Chondrocyte (in vitro differentiated cells): ENCODE data around the gene FAM20A. TPM values are rescaled to one million over a fixed set of nuclear protein-coding genes. Genes with fewer than 3 reads are reported as not detected.

Source experiments
- DNase-seq: peaks from one replicate; pipeline ENCODE4 v3.0.0; 2021; ENCODE audit warnings: mixed read lengths, low spot score
- H3K27ac Mint-ChIP-seq: one replicate; pipeline ENCODE4 v1.8.0; 2021; ENCODE audit warnings: mild to moderate bottlenecking, moderate library complexity, mixed read lengths; ENCODE audit not compliant: unreplicated experiment
- H3K27me3 Mint-ChIP-seq: 2 replicates; pipeline ENCODE4 v1.8.0; 2021; ENCODE audit warnings: low read depth, mixed read lengths
- H3K36me3 Mint-ChIP-seq: 2 replicates; pipeline ENCODE4 v1.8.0; 2021; ENCODE audit warnings: low read depth, mixed read lengths
- H3K4me1 Mint-ChIP-seq: 2 replicates; pipeline ENCODE4 v1.8.0; 2021; ENCODE audit warnings: low read depth, mild to moderate bottlenecking, mixed read lengths
- H3K4me3 Mint-ChIP-seq: one replicate; pipeline ENCODE4 v1.8.0; 2021; ENCODE audit warnings: mild to moderate bottlenecking, moderate library complexity, mixed read lengths; ENCODE audit not compliant: unreplicated experiment
- H3K9me3 Mint-ChIP-seq: 2 replicates; pipeline ENCODE4 v1.8.0; 2021; ENCODE audit warnings: low read depth, mixed read lengths
- total RNA-seq: library from RNA; stranded (reverse); gene quantifications from 3 replicates; pipeline ENCODE4 v1.2.1, GENCODE V29; 2021
- TF ChIP-seq, protein P1 (sequence below): fragments of 200-600 bp; sonication (generic); IDR thresholded peaks from 2 replicates; pipeline ENCODE4 v1.5.0; 2021; ENCODE audit warnings: antibody characterized with exemption, mild to moderate bottlenecking, moderate library complexity

FAM20A gene
- total RNA-seq, 1 donor from 2014 or later: not detected

DNA sequence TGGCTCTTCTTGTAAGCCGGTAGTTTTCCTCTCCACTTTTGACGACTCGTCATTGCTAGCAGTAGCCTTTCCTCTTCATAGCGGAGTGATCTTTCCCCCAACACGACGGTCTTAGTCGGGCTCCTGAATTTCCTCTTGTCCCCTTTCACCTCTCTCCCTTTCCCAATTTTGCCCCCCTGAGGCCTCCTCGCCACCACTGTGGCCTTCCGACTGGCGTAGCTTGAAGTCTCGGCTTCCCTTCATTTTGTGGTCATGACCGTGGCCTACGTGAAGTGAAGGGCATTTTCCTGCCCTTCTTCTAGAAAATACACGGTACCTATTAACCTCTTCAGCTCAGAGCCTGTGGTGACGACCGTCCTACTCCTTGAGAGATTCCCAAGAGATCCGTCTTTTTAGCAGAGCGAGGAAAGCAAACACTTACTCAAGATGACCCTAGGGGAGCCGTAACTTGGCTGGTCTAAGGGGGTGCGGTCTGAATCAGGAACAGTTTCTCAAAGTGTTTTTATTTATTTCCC, 88.2 kb downstream of the FAM20A start:
- H3K4me1 Mint-ChIP-seq: peaks cover 49% of the 10 kb centered on the region
- TF ChIP-seq, protein P1, sequence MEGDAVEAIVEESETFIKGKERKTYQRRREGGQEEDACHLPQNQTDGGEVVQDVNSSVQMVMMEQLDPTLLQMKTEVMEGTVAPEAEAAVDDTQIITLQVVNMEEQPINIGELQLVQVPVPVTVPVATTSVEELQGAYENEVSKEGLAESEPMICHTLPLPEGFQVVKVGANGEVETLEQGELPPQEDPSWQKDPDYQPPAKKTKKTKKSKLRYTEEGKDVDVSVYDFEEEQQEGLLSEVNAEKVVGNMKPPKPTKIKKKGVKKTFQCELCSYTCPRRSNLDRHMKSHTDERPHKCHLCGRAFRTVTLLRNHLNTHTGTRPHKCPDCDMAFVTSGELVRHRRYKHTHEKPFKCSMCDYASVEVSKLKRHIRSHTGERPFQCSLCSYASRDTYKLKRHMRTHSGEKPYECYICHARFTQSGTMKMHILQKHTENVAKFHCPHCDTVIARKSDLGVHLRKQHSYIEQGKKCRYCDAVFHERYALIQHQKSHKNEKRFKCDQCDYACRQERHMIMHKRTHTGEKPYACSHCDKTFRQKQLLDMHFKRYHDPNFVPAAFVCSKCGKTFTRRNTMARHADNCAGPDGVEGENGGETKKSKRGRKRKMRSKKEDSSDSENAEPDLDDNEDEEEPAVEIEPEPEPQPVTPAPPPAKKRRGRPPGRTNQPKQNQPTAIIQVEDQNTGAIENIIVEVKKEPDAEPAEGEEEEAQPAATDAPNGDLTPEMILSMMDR: no peak
- peak overlapping the region; percentile 98 for H3K4me3 Mint-ChIP-seq
- H3K27ac Mint-ChIP-seq: peak overlapping the region; percentile 100
- peaks cover 17% of the 10 kb centered on the region for H3K36me3 Mint-ChIP-seq
- DNase-seq: no peak
- H3K27me3 Mint-ChIP-seq: no peaks in the 10 kb centered on the region
- H3K9me3 Mint-ChIP-seq: no peaks in the 10 kb centered on the region

DNA sequence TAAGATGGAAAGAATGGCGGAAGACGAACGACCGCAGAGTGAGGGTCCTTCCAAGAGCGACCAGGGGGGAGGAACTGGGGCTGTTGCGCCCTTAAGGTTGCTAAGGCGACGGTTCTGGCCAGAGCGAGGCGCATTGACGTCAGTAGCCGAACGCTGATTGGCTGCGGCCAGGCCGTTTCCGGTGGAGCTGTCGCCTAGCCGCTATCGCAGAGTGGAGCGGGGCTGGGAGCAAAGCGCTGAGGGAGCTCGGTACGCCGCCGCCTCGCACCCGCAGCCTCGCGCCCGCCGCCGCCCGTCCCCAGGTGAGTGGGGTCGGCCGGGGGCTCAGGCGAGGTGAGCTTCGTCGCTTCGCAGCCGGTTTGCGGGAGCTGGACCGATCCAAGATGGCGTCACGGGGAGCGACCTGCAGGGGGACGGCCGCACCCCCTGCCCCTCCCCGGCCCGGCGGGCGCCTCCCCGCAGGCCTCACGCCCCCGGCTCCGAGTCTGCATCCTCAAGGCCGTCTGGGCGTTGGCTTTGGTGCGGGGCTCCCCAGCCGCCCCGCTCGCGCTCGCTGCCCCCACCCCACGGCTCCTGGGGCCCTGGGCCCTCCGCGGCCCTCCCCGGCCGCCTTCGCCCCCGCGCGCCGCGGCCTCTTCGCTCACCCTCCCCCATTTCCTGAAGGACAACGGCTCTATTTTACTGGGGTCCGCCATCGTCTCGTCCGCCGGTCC, 88.8 kb downstream of the FAM20A start, which contains the start of gene PRKAR1A:
Gene PRKAR1A, plus strand, starts transcription at position 184 of the 713 bp plus-strand sequence. CDS start 2,970 bp downstream, outside the sequence.
- TF ChIP-seq, protein P1: peak; percentile 38
- DNase-seq: peak; percentile 97
- peak within 1 kb of the TSS; percentile 100 for H3K27ac Mint-ChIP-seq
- H3K36me3 Mint-ChIP-seq: peaks cover 12% of the 10 kb centered on the region
- H3K27me3 Mint-ChIP-seq: no peaks in the 10 kb centered on the region
- H3K4me1 Mint-ChIP-seq: peaks cover 49% of the 10 kb centered on the region
- H3K9me3 Mint-ChIP-seq: no peaks in the 10 kb centered on the region
- H3K4me3 Mint-ChIP-seq: peak within 1 kb of the TSS; percentile 98

DNA sequence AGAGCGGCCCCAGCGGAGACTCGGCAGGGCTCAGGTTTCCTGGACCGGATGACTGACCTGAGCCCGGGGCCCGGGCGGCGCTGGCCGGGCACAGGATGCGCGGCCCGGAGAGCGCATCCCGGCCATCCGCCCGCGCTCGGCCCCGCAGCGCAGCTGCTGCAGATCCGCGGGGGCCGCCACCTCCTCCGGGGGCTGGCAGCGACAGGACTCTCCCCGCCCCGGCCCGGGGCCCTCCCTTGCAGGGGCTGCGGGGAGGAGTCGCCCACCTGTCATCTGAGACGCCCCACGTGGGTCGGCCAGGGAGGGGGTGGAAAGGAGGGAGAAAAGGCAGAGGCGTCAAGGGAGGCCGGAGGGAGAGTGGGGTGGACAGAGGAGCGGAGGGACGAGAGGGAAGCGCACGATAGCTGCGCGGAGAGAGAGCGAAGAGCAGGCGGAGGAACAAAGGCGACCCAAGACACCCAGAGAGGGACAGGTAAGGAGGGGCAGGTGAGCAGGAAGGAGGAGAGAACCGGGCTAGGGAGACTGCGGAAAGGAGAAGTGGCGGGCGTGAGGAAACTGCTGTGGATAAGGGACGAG, 89.4 kb downstream of the FAM20A start:
- Mint-ChIP-seq H3K27ac (peak overlapping the region; percentile 100), H3K36me3 (peaks cover 8% of the 10 kb centered on the region), H3K4me3 (peak overlapping the region; percentile 98), H3K9me3 (no peaks in the 10 kb centered on the region), H3K4me1 (peaks cover 44% of the 10 kb centered on the region), H3K27me3 (no peaks in the 10 kb centered on the region)
- peak; percentile 94 for DNase-seq
- TF ChIP-seq, protein P1: no peak

DNA sequence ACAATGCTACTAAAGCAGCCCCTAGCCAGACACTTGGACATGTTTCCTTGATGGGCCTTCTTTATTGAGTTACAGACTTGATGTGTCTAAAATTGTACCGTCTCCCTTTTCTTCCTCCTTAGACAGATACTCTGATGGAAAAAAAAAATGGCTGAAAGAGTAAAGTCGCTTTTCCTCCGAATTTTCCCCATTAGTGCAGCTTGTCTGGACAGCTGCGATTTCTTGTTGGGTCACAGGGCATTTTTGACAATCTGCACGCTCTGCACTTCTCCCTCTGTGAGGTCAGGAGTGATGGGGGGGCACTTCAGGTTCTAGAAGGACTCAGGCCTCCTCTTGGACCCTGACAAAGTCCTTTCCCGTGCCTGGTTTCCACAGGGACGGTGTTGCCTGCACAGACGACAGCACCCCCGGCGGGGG, 89.9 kb downstream of the FAM20A start:
- Mint-ChIP-seq H3K4me1 (peaks cover 41% of the 10 kb centered on the region), H3K4me3 (peak overlapping the region; percentile 98), H3K27me3 (no peaks in the 10 kb centered on the region), H3K36me3 (peaks cover 7% of the 10 kb centered on the region), H3K9me3 (no peaks in the 10 kb centered on the region), H3K27ac (peak overlapping the region; percentile 90)
- DNase-seq: no peak
- TF ChIP-seq, protein P1: peak; percentile 56
